ENCODE measurements around the gene USP6.
"Not testable (repeated sequence)": the region's sequence is repeated elsewhere in the genome, so short reads cannot be mapped to it uniquely, and the experiment has no call there.

Gene USP6

GRCh38 chr17:5115673-5116651 lies at the start of gene USP6:
TSS of gene USP6 (plus strand) at chr17:5116032. CDS start at chr17:5130368, 14,336 bp downstream.
- Mint-ChIP-seq H3K27me3 (peaks cover 8% of the 10 kb centered on the region), H3K4me1 (peaks cover 4% of the 10 kb centered on the region), H3K4me3 (no peak within 1 kb of the TSS), H3K9me3 (peaks cover 4% of the 10 kb centered on the region), H3K27ac (no peak within 1 kb of the TSS), H3K36me3 (peaks cover 6% of the 10 kb centered on the region)
- no peak for ATAC-seq (ENCODE audit: low read depth)
- DNase-seq (ENCODE audit: low spot score in 2 of 2), result no peak

- no peaks in the 10 kb centered on the region for H3K36me3 Mint-ChIP-seq
- H3K27ac Mint-ChIP-seq, result no peak overlapping the region
- H3K4me3 Mint-ChIP-seq, result no peak overlapping the region
- DNase-seq (ENCODE audit: low spot score in 2 of 2) (no peak), ATAC-seq (ENCODE audit: low read depth) (no peak)
- no peaks in the 10 kb centered on the region for H3K4me1 Mint-ChIP-seq
- H3K27me3 Mint-ChIP-seq, result peaks cover 4% of the 10 kb centered on the region
- H3K9me3 Mint-ChIP-seq, result no peaks in the 10 kb centered on the region
Measured at GRCh38 chr17:5068236-5068635, 47.6 kb upstream of the USP6 start.

DNA sequence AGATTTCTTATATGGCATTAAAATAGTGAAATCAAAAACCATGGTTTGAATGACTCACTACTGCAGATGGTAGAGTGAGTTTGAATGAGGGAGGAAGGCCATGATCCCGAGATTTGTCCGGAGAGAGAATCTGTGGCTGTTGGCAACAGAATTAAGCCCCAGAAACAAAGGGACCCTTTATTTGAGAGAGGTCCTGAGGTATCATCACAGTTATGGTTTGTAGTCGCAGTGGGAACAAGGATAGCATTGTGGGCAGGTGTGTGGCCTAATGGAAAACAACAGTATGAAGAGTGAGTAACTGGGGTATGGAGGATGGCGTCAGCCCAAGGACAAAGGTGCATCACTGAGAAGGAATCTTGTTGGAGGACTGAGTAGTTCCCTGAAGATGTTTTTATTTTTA lies 46.1 kb upstream of the USP6 start:
- no peaks in the 10 kb centered on the region for H3K36me3 Mint-ChIP-seq
- H3K4me3 Mint-ChIP-seq, result no peak overlapping the region
- H3K9me3 Mint-ChIP-seq, result no peaks in the 10 kb centered on the region
- no peaks in the 10 kb centered on the region for H3K4me1 Mint-ChIP-seq
- no peak for ATAC-seq (ENCODE audit: low read depth)
- no peak overlapping the region for H3K27ac Mint-ChIP-seq
- DNase-seq (ENCODE audit: low spot score in 2 of 2), result no peak
- H3K27me3 Mint-ChIP-seq, result peaks cover 3% of the 10 kb centered on the region

- H3K27ac Mint-ChIP-seq; H3K27me3 Mint-ChIP-seq; H3K36me3 Mint-ChIP-seq; H3K9me3 Mint-ChIP-seq; DNase-seq (ENCODE audit: low spot score in 2 of 2); H3K4me3 Mint-ChIP-seq; ATAC-seq (ENCODE audit: low read depth): not testable (repeated sequence)
- H3K4me1 Mint-ChIP-seq, result peaks cover 13% of the 10 kb centered on the region
Measured at GRCh38 chr17:5075472-5075871, 40.4 kb upstream of the USP6 start.

DNA sequence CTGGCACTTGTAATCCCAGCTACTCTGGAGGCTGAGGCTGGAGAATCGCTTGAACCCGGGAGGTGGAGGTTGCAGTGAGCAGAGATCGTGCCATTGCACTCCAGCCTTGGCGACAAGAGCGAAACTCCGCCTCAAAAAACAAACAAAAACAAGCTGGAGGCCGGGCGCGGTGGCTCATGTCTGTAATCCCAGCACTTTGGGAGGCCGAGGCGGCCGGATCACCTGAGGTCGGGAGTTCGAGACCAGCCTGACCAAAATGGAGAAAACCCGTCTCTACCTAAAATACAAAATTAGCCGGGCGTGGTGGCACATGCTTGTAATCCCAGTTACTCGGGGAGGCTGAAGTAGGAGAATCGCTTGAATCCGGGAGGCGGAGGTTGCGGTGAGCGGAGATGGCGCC lies 38.6 kb upstream of the USP6 start:
- not testable (repeated sequence) for H3K9me3 Mint-ChIP-seq; DNase-seq (ENCODE audit: low spot score in 2 of 2); H3K27me3 Mint-ChIP-seq; H3K36me3 Mint-ChIP-seq; ATAC-seq (ENCODE audit: low read depth)
- Mint-ChIP-seq H3K4me1 (peaks cover 18% of the 10 kb centered on the region), H3K27ac (peak overlapping the region; percentile 77), H3K4me3 (peak overlapping the region; percentile 81)

GRCh38 chr17:5077781-5078105 lies 38.1 kb upstream of the USP6 start:
- no peak for ATAC-seq (ENCODE audit: low read depth)
- no peaks in the 10 kb centered on the region for H3K9me3 Mint-ChIP-seq
- H3K4me3 Mint-ChIP-seq, result peak overlapping the region; percentile 81
- H3K27me3 Mint-ChIP-seq, result no peaks in the 10 kb centered on the region
- H3K4me1 Mint-ChIP-seq, result peaks cover 18% of the 10 kb centered on the region
- peak overlapping the region; percentile 77 for H3K27ac Mint-ChIP-seq
- DNase-seq (ENCODE audit: low spot score in 2 of 2), result no peak
- H3K36me3 Mint-ChIP-seq, result peaks cover 11% of the 10 kb centered on the region

DNA sequence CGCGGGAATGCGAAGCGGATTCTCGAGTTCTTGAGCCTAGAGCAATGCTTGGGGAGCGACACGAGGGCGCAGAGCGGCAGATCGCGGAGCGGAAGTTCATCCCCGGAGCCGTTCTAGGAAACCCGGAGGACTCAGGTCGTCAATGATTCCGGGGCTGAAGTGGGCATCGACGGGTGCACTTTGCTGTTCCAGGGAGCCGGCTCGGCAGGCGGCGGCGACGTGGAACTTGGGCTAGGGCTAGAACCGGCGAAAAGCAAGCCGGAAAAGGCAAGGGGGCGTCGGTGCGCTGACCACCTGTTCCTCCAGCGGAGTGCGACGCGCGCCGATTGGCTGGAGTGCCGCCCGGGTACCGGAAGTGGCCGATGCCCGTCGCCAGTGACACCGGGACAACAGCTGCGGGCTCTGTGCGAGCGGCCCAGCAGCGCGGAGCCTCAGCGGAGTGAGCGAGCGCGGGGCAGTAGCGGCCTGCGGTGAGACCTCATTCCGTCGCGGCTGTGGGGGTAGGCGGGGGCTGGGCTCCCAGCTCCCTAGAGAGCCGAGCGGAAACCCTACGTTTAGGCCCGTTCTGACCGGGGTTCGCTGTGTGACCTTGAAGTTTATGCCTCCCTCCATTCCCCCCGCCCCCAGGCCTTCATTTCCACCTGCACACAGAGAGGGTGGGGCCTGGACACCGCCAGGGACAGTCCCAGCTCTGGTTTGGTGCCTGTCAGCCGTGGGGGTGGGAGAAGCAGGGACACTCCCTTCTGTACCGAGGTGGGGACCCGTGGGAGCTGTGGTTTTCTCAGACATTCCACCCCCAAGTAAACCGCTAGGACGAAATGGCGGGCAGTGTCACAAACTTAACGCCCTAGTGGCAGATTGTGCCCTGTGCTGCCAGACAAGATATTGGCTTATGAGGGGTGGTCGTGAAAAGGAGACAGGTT lies 37.5 kb upstream of the USP6 start, which contains the start of gene ZFP3:
ZFP3 (plus strand) TSS at position 362 of the 923 bp plus-strand sequence. CDS start 13,038 bp downstream, outside the sequence.
- H3K4me3 Mint-ChIP-seq, result peak within 1 kb of the TSS; percentile 81

GRCh38 chr17:5080591-5080990 lies 35.2 kb upstream of the USP6 start:
- Mint-ChIP-seq H3K36me3 (peaks cover 27% of the 10 kb centered on the region), H3K27me3 (no peaks in the 10 kb centered on the region), H3K4me3 (peak overlapping the region; percentile 7), H3K9me3 (peaks cover 6% of the 10 kb centered on the region), H3K27ac (no peak overlapping the region), H3K4me1 (peaks cover 18% of the 10 kb centered on the region)
- DNase-seq (ENCODE audit: low spot score in 2 of 2) (no peak), ATAC-seq (ENCODE audit: low read depth) (no peak)

More for the DNA sequence above, 37.5 kb upstream of the USP6 start, which contains the start of gene ZFP3:
- H3K27ac Mint-ChIP-seq, result peak within 1 kb of the TSS; percentile 77
- ATAC-seq (ENCODE audit: low read depth) (peak; percentile 81), DNase-seq (ENCODE audit: low spot score in 2 of 2) (peak; percentile 72 to 79)
- H3K9me3 Mint-ChIP-seq, result peaks cover 2% of the 10 kb centered on the region
- H3K27me3 Mint-ChIP-seq, result no peaks in the 10 kb centered on the region
- peaks cover 14% of the 10 kb centered on the region for H3K36me3 Mint-ChIP-seq
- H3K4me1 Mint-ChIP-seq, result peaks cover 18% of the 10 kb centered on the region

- no peak overlapping the region for H3K4me3 Mint-ChIP-seq
- H3K27ac Mint-ChIP-seq, result no peak overlapping the region
- H3K36me3 Mint-ChIP-seq, result peaks cover 64% of the 10 kb centered on the region
- H3K27me3 Mint-ChIP-seq, result no peaks in the 10 kb centered on the region
- no peak for DNase-seq (ENCODE audit: low spot score in 2 of 2)
- H3K4me1 Mint-ChIP-seq, result peaks cover 3% of the 10 kb centered on the region
- ATAC-seq (ENCODE audit: low read depth), result no peak
- peaks cover 25% of the 10 kb centered on the region for H3K9me3 Mint-ChIP-seq
Measured at GRCh38 chr17:5092218-5093010, 23.4 kb upstream of the USP6 start.

- H3K9me3 Mint-ChIP-seq, result peaks cover 13% of the 10 kb centered on the region
- peaks cover 28% of the 10 kb centered on the region for H3K36me3 Mint-ChIP-seq
- H3K27me3 Mint-ChIP-seq, result no peaks in the 10 kb centered on the region
- H3K4me3 Mint-ChIP-seq, result peak overlapping the region; percentile 81
- H3K4me1 Mint-ChIP-seq, result no peaks in the 10 kb centered on the region
- H3K27ac Mint-ChIP-seq, result no peak overlapping the region
- ATAC-seq (ENCODE audit: low read depth), result peak; percentile 38
- no peak for DNase-seq (ENCODE audit: low spot score in 2 of 2)
Measured at GRCh38 chr17:5096731-5097100, 19.1 kb upstream of the USP6 start.

GRCh38 chr17:5097101-5097834 lies 18.6 kb upstream of the USP6 start:
- H3K27ac Mint-ChIP-seq, result no peak overlapping the region
- no peaks in the 10 kb centered on the region for H3K4me1 Mint-ChIP-seq
- H3K9me3 Mint-ChIP-seq, result peaks cover 13% of the 10 kb centered on the region
- peak overlapping the region; percentile 81 for H3K4me3 Mint-ChIP-seq
- peak; percentile 90 for ATAC-seq (ENCODE audit: low read depth)
- H3K27me3 Mint-ChIP-seq, result no peaks in the 10 kb centered on the region
- H3K36me3 Mint-ChIP-seq, result peaks cover 22% of the 10 kb centered on the region
- DNase-seq (ENCODE audit: low spot score in 2 of 2), result peak; percentile 12 to 44

- no peak overlapping the region for H3K4me3 Mint-ChIP-seq
- H3K36me3 Mint-ChIP-seq, result peaks cover 12% of the 10 kb centered on the region
- no peak overlapping the region for H3K27ac Mint-ChIP-seq
- ATAC-seq (ENCODE audit: low read depth), result no peak
- no peaks in the 10 kb centered on the region for H3K27me3 Mint-ChIP-seq
- DNase-seq (ENCODE audit: low spot score in 2 of 2), result no peak
- H3K4me1 Mint-ChIP-seq, result no peaks in the 10 kb centered on the region
- H3K9me3 Mint-ChIP-seq, result peaks cover 11% of the 10 kb centered on the region
Measured at GRCh38 chr17:5099271-5099670, 16.6 kb upstream of the USP6 start.

DNA sequence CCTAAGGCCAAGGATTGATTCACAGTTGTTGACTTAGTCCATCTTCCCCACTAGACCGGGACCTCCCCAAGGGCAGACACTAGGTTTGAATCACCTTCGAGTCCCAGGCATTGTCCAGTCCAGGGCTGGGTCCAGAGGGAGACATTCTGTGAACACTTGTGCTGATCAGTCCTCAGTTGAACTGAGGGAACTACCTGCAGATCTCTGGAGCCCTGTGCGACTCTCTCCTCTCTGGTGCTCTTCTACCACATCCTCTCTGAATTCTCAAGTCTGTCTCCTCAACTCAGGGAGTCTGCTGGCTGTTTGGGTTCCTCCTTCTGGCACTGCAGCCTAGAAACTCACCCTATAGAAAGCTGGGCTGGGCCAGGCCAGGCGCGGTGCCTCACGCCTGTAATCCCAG lies 15.0 kb upstream of the USP6 start:
- no peak overlapping the region for H3K27ac Mint-ChIP-seq
- no peak for ATAC-seq (ENCODE audit: low read depth)
- H3K27me3 Mint-ChIP-seq, result no peaks in the 10 kb centered on the region
- peaks cover 3% of the 10 kb centered on the region for H3K9me3 Mint-ChIP-seq
- H3K4me1 Mint-ChIP-seq, result no peaks in the 10 kb centered on the region
- no peak for DNase-seq (ENCODE audit: low spot score in 2 of 2)
- H3K4me3 Mint-ChIP-seq, result no peak overlapping the region
- H3K36me3 Mint-ChIP-seq, result peaks cover 6% of the 10 kb centered on the region

Data from memory B cell (primary cell).